Stomach (tissue), 9 donors: ENCODE results near the gene SBF2. TPM values are rescaled to one million over a fixed set of nuclear protein-coding genes. Genes with fewer than 3 reads are reported as not detected.
A peak's percentile ranks its signal among the peaks of the same experiment; 100 is the strongest.

Experiments
- DNase-seq, 2 donors: peaks; one replicate each; pipeline versions ENCODE4 v3.0.0 to v3.0.0-alpha.2; 2013 to 2019
- H3K27ac ChIP-seq, 5 donors: fragments of 200-600 bp in 4 of 5; sonication (generic) in 4 of 5; one replicate each; pipeline ENCODE4 v1.5.1; 2013 to 2019; ENCODE audit warnings: mild to moderate bottlenecking in 1 of 5, moderate library complexity in 1 of 5
- H3K27me3 ChIP-seq, 3 donors: fragments of 200-600 bp; sonication (generic); one replicate each; pipeline ENCODE4 v1.5.1; 2017 to 2019; ENCODE audit warnings: mixed run types in 1 of 3
- H3K36me3 ChIP-seq, 4 donors: fragments of 200-600 bp; sonication (generic); 1 replicate in 3 of 4; 2 replicates in 1 of 4; pipeline ENCODE4 v1.5.1; 2016 to 2019
- H3K4me1 ChIP-seq, 4 donors: fragments of 200-600 bp; sonication (generic); one replicate each; pipeline ENCODE4 v1.5.1; 2016 to 2019
- H3K4me3 ChIP-seq, 4 donors: fragments of 200-600 bp; sonication (generic) in 3 of 4; one replicate each; pipeline ENCODE4 v1.5.1; 2016 to 2019; ENCODE audit warnings: mild to moderate bottlenecking in 1 of 4
- H3K9me3 ChIP-seq, 4 donors: fragments of 200-600 bp; sonication (generic); one replicate each; pipeline ENCODE4 v1.5.1; 2016 to 2019
- EP300 ChIP-seq: sonication (generic); formaldehyde crosslinking; IDR thresholded peaks from one replicate; pipeline ENCODE4 v1.6.1; 2017; ENCODE audit warnings: antibody characterized with exemption
- POLR2A ChIP-seq, 4 donors: fragments of 450-650 bp; IDR thresholded peaks; one replicate each; pipeline ENCODE4 v1.6.1; 2016; ENCODE audit warnings: antibody characterized with exemption in 4 of 4, control low read depth in 2 of 4, mild to moderate bottlenecking in 1 of 4, moderate library complexity in 1 of 4
- POLR2AphosphoS5 ChIP-seq, 3 donors: sonication (generic); formaldehyde crosslinking; IDR thresholded peaks; one replicate each; pipeline ENCODE4 v1.6.1; 2016; ENCODE audit warnings: antibody characterized with exemption in 3 of 3
- WGBS, 5 donors: extraction: QIAGEN DNeasy Blood & Tissue Kit in 3 of 5; methylation state at CpG; one replicate each; pipeline versions ENCODE4 v1.1.5 to v1.1.7; 2013 to 2018; 5-methylcytosine and 5-hydroxymethylcytosine counted together
- intact Hi-C: fragments of 100-400 bp; cut with DNase I; formaldehyde crosslinking; loops from one replicate; pipeline ENCODE4 v1.15.1; 2023; ENCODE audit warnings: low total_unique reads
- polyA plus RNA-seq, 3 donors: library from polyadenylated mRNA; stranded (reverse); fragments of 200-250 nt; gene quantifications; one replicate each; pipeline ENCODE4 v1.2.3, GENCODE V29; 2013
- total RNA-seq, 5 donors: library from RNA; depleted of rRNA; stranded (reverse); fragments of >200 nt; gene quantifications; one replicate each; pipeline versions ENCODE4 v1.1.0 to v1.2.3, GENCODE V29; 2014 to 2016
- TF ChIP-seq, protein P1 (sequence below), 7 experiments: fragments of 450-650 bp in 4 of 7; fragments of 200-600 bp in 3 of 7; sonication (generic) in 3 of 7; IDR thresholded peaks; one replicate each; pipeline ENCODE4 v1.5.1; 2016 to 2019; ENCODE audit warnings: antibody characterized with exemption in 7 of 7, control low read depth in 2 of 7, mild to moderate bottlenecking in 1 of 7
- donor health status: healthy with polysubstance abuse.
- donor health status: Bipolar disorder and iron deficiency.
- donor health status: healthy.

Gene SBF2
- total and polyA plus RNA-seq, 8 donors, result 8.6 to 260 (median 37.2) TPM

DNA sequence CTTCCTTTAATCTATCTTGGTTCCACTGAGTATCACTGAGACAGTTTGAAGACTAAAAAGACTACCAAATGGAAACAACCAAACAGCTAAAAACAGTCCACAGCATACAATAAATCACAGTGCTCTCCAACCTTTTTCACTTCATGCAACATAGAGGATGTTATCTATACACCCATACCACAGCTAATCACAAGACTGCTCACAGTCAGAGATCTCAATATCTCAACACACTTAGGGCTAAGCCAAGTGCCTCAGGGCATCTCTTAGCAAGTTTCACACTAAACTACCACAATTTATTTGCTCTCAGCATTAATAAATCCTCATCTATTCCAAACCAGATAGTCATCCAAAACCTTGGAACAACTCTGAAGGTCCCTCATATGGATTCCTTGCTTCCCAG is 129.4 kb downstream of the SBF2 start:
- H3K27ac ChIP-seq, result no peak overlapping the region
- H3K36me3 ChIP-seq, result no peaks in the 10 kb centered on the region
- no peak overlapping the region for H3K4me3 ChIP-seq
- TF ChIP-seq POLR2A (IDR thresholded peaks at IDR 0.05) (no peak), EP300 (no peak), POLR2AphosphoS5 (IDR thresholded peaks at IDR 0.05) (no peak)
- TF ChIP-seq, protein P1, sequence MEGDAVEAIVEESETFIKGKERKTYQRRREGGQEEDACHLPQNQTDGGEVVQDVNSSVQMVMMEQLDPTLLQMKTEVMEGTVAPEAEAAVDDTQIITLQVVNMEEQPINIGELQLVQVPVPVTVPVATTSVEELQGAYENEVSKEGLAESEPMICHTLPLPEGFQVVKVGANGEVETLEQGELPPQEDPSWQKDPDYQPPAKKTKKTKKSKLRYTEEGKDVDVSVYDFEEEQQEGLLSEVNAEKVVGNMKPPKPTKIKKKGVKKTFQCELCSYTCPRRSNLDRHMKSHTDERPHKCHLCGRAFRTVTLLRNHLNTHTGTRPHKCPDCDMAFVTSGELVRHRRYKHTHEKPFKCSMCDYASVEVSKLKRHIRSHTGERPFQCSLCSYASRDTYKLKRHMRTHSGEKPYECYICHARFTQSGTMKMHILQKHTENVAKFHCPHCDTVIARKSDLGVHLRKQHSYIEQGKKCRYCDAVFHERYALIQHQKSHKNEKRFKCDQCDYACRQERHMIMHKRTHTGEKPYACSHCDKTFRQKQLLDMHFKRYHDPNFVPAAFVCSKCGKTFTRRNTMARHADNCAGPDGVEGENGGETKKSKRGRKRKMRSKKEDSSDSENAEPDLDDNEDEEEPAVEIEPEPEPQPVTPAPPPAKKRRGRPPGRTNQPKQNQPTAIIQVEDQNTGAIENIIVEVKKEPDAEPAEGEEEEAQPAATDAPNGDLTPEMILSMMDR (IDR thresholded peaks at IDR 0.05), result no peak
- no peaks in the 10 kb centered on the region for H3K9me3 ChIP-seq
- no peaks in the 10 kb centered on the region for H3K27me3 ChIP-seq
- no peak for DNase-seq
- intact Hi-C loops, result no loop called here
- H3K4me1 ChIP-seq, result peaks cover 0 to 43% (median 18%) of the 10 kb centered on the region in 4 donors

DNA sequence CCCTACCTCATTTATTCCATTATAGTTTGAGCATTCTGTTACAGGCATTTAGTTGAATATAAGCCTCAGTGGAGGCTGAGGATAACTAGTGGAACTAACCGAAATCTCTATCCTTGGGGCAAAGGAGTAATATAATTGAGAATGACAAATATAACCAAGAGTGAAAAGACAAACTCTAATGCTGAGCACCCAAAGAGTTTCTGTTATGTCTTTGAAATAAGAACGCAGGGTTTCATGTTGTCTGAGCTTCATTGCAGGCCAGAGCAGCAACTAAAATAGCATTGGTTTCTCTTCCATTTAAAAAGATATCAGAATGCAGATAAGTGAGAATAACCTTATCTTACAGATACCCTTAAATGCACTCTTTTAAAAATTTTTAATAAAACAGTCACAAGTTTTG is 131.8 kb downstream of the SBF2 start:
- TF ChIP-seq, protein P1 (IDR thresholded peaks at IDR 0.05), result no peak
- no peak for TF ChIP-seq POLR2A (IDR thresholded peaks at IDR 0.05)
- no peak for TF ChIP-seq EP300
- no peak for DNase-seq
- no peak overlapping the region for H3K4me3 ChIP-seq
- no peaks in the 10 kb centered on the region for H3K36me3 ChIP-seq
- no peak overlapping the region for H3K27ac ChIP-seq
- 70 to 83% (median 75%) methylated on average over 2 of the region's 2 CpGs for WGBS, 5 donors
- intact Hi-C loops, result no loop called here
- H3K27me3 ChIP-seq, result no peaks in the 10 kb centered on the region
- peaks cover 0 to 14% (median 4%) of the 10 kb centered on the region in 4 donors for H3K9me3 ChIP-seq
- H3K4me1 ChIP-seq, result peaks cover 0 to 43% (median 18%) of the 10 kb centered on the region in 4 donors

DNA sequence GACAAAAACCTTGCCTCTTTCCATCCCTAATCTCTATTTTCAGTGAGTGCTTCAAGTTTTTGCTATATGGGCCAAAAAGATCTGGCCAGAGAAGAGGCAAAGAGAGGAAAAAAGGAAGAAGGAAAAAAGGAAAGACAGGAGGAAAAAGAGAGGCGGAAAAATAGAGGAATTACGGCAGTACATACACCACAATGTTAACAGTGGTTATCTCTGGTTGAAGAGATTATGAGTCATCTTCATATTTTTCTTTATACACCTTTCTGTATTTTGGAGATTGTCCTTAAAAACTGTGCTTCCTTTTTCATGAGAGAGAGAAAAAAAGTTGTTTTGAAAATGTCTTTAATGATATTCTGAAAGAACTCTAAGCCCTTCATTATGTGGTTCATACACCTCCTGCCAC is 133.7 kb downstream of the SBF2 start:
- H3K36me3 ChIP-seq, result no peaks in the 10 kb centered on the region
- H3K9me3 ChIP-seq, result peaks cover 0 to 14% (median 4%) of the 10 kb centered on the region in 4 donors
- H3K4me1 ChIP-seq, result peaks cover 0 to 36% (median 15%) of the 10 kb centered on the region in 4 donors
- TF ChIP-seq POLR2A (IDR thresholded peaks at IDR 0.05) (no peak), EP300 (no peak), POLR2AphosphoS5 (IDR thresholded peaks at IDR 0.05) (no peak)
- TF ChIP-seq, protein P1 (IDR thresholded peaks at IDR 0.05), result no peak
- H3K27ac ChIP-seq, result no peak overlapping the region
- intact Hi-C loops, result no loop called here
- WGBS, 5 donors, result 87 to 96% (median 96%) methylated on average over 2 of the region's 2 CpGs
- no peaks in the 10 kb centered on the region for H3K27me3 ChIP-seq
- DNase-seq, result no peak
- no peak overlapping the region for H3K4me3 ChIP-seq

DNA sequence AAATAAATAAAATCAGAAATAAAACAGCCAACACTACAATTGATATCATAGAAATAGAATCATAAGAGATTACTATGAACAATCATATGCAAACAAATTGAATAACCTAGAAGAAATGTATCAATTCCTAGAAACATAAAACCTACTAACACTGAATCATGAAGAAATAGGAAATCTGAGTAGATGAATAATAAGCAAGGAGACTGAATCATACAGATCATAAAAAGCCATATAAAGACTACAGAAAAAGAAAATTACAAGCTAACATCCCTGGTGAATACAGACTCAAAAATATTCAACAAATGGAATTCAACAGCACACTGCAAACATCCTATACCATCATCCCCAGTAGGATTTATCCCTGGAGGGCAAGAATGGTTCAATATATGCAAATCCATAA is 135.6 kb downstream of the SBF2 start:
- Histone ChIP-seq H3K27me3 (no peaks in the 10 kb centered on the region), H3K4me3 (no peak overlapping the region), H3K36me3 (no peaks in the 10 kb centered on the region), H3K4me1 (peaks cover 0 to 21% (median 12%) of the 10 kb centered on the region in 4 donors), H3K9me3 (peaks cover 0 to 14% (median 4%) of the 10 kb centered on the region in 4 donors), H3K27ac (no peak overlapping the region)
- no peak for DNase-seq
- intact Hi-C loops, result no loop called here
- TF ChIP-seq POLR2A (IDR thresholded peaks at IDR 0.05), result no peak

DNA sequence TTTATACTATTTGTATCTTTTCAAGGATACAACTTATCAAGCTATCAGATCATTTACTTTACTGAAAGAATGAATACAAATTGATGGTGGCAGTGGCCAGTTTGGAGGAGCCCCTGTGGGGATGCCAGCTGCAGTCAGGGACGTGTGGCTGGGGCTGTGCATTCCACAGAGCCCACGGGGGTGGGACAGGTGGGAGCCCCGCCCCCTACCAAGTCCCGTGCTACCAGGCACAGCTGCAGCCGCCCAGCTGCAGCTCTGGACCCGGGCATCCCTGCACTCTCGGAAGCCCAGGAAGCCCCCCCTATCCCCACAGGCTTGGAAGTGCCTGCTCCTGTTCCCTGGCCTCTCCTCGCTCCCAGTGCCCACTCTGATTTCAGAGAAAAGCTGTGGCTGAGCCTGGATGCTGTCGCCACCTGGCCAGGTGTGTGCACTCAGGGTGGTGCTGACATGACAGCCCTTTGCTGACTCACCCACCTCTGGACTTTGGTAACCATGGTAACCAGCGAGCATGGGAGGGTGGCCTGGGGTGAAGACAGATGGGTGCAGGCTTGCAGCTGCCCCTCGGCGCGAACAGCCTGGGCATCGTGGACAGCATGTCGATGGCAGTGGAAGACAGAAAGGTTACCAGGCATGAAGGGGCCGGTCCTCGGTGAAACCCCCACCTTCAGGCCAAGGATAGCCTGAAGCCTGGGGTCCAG is 138.1 kb downstream of the SBF2 start:
- Histone ChIP-seq H3K4me3 (no peak overlapping the region), H3K9me3 (peaks cover 0 to 14% (median 4%) of the 10 kb centered on the region in 4 donors), H3K27ac (no peak overlapping the region), H3K27me3 (no peaks in the 10 kb centered on the region), H3K4me1 (no peaks in the 10 kb centered on the region), H3K36me3 (no peaks in the 10 kb centered on the region)
- 87 to 98% (median 94%) methylated on average over 10 to 17 of the region's 17 CpGs for WGBS, 5 donors
- peak in 1 of 2 donors; percentile 36 for DNase-seq
- TF ChIP-seq, protein P1 (IDR thresholded peaks at IDR 0.05), result no peak
- TF ChIP-seq POLR2A (IDR thresholded peaks at IDR 0.05), result no peak
- no peak for TF ChIP-seq EP300
- no peak for TF ChIP-seq POLR2AphosphoS5 (IDR thresholded peaks at IDR 0.05)
- intact Hi-C loops, result no loop called here
